ENCODE data around the gene UNC93B1.
"Not testable (repeated sequence)": the region's sequence is repeated elsewhere in the genome, so short reads cannot be mapped to it uniquely, and the experiment has no call there.

The UNC93B1 gene

GRCh38 chr11:67982255-67982857 is 21.5 kb downstream of the UNC93B1 start:
- DNase-seq: not testable (repeated sequence)

GRCh38 chr11:67981226-67981625 is 22.7 kb downstream of the UNC93B1 start:
- not testable (repeated sequence) for DNase-seq

- DNase-seq: not testable (repeated sequence)
Measured at GRCh38 chr11:67978766-67979418, 25.0 kb downstream of the UNC93B1 start.

- DNase-seq: not testable (repeated sequence)
Measured at GRCh38 chr11:67974746-67975145, 29.2 kb downstream of the UNC93B1 start.

DNA sequence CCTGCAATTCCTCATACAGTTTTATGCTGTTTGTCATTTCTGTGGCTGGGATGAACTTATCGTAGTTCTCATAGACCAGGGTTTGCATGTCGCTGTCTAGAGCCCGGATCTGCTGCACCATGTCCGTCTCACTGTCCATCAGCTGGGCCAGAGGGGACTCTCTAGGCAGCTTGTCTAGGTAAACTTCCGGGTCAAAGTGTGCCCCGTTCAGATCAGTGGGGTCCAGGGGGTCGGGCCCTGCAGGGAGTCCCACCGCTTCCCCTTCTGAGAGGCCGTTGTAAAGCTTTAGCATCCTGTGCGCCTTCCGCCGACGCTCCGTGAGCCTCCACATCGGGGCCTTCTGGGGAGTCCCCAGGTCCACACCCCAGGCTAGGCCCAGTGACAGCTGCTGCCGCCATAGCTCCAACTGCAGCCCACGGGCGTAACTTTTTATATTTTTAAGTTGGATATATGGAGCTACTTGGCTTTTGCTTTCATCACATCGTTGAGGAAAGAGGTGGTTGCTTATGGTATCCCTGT is 38.0 kb downstream of the UNC93B1 start:
- DNase-seq: not testable (repeated sequence)

DNA sequence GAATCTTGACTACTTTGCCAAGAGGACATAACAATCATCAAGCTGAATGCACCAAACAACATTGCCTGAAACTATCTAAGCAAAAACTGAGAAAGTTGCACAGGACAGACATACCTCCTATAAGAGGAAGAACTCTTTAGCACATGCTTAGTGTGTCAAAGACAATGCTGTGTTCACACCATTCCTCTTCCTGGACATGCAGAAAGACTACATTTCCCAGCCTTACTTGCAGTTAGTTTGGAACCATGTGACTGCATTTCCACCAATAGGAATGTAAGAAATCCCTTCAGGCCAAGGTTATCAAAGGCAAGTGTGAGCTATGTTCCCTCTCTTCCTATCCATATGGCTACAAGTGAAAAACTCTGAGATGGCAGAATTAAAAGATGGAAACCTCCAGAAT is 39.2 kb downstream of the UNC93B1 start:
- not testable (repeated sequence) for DNase-seq

DNA sequence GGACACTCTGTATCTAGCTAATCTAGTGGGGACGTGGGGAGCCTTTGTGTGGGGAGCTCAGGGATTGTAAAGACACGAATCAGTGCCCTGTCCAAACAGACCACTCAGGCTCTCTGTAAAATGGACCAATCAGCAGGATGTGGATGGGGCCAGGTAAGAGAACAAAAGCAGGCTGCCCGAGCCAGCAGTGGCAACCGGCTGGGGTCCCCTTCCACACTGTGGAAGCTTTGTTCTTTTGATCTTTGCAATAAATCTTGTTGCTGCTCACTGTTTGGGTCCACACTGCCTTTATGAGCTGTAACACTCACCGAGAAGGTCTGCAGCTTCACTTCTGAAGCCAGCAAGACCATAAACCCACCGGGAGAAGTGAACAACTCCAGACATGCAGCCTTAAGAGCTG is 40.0 kb downstream of the UNC93B1 start:
- not testable (repeated sequence) for DNase-seq

DNA sequence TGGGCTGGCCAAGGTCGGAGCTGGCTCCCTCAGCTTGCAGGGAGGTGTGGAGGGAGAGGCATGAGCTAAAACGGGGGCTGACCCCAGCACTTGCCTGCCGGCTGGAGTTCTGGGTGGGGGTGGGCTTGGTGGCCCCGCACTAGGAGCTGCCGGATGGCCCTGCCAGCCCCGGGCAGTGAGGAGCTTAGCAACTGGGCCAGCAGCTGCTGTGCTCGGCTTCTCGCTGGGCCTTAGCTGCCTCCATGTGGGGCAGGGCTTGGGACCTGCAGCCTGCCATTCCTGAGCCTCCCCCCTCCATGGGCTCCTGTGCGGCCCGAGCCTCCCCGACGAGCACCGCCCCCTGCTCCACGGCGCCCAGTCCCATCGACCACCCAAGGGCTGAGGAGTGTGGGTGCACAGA is 40.7 kb downstream of the UNC93B1 start:
- DNase-seq: not testable (repeated sequence)

DNA sequence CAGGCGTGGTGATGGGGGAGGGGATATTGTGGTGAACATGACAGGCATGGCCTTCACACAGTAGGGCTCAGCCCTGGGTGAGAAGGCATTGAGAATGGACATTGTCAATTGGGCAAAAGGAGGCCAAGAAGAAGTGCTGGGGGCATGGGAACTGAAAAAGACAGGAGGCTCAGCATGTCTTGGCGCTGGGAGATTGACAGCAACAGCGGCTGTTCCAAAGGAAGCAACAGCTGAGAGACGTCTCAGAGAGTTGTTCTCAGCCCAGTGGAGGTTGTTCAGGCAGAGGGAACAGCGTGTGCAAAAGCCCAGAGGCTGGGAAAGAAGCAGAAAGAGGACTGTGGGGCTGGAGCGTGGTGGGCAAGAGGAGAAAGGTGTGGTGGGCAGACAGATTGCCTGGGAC is 47.7 kb downstream of the UNC93B1 start:
- DNase-seq: not testable (repeated sequence)

- peak; percentile 35 to 56 for DNase-seq
Measured at GRCh38 chr11:67955461-67956007, 48.4 kb downstream of the UNC93B1 start.

GRCh38 chr11:67954971-67955370 is 48.9 kb downstream of the UNC93B1 start:
- not testable (repeated sequence) for DNase-seq

GRCh38 chr11:67954251-67954650 is 49.6 kb downstream of the UNC93B1 start:
- not testable (repeated sequence) for DNase-seq

DNA sequence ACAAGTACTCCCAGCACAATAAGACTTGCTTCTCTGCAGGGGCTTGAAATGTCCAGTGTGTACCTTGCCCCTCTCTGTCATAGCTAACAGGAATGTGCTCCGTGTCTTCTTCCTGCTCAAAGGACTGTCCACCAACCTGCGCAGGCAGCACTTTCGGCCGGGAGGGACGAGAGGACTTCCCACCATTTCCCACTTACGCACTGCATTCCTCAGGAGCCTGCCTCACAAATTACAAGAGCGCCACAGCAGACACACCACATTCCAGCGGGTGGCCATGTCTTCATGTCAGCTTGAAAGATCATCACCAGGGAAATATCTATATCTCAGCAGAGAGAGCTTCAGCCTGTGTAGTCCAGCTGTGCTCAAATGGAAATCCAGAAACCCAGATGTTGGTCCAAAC is 53.2 kb downstream of the UNC93B1 start:
- not testable (repeated sequence) for DNase-seq

GRCh38 chr11:67947785-67948184 is 56.1 kb downstream of the UNC93B1 start:
- not testable (repeated sequence) for DNase-seq

DNA sequence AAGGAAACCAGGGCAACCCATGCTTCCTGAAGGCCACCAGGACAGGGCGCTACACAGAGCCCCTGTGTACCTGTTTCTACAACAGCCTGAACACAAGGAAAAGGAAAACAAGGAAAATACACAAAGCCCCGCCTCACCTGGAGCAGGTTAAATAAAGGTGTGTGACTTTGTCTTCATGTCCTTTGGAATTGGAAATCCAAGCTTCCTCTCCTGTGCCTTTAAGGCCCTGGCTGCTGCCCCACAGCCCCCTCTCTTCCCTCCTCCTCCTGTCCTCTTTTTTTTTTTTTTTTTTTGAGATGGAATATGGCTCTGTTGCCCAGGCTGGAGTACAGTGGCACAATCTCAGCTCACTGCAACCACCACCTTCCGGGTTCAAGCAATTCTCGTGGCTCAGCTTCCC is 57.5 kb downstream of the UNC93B1 start:
- DNase-seq: not testable (repeated sequence)

- DNase-seq: not testable (repeated sequence)
Measured at GRCh38 chr11:67943406-67943805, 60.5 kb downstream of the UNC93B1 start.

Measured in NCI-H2081 (cell line).